ENCODE data around the gene BCAR1. TPM values are rescaled to one million over a fixed set of nuclear protein-coding genes. Genes with fewer than 3 reads are reported as not detected.
A peak's percentile ranks its signal among the peaks of the same experiment; 100 is the strongest.

The BCAR1 gene
- total and polyA plus RNA-seq, 2 of the 13 experiments (the other 11 are each of a cell fraction or from before 2014, with no cell fraction given): 48.1 to 51.7 TPM

- Histone ChIP-seq H3K9me3 (ENCODE audit: low read length) (no peaks in the 10 kb centered on the region), H4K20me1 (ENCODE audit: insufficient read depth, low read length) (no peaks in the 10 kb centered on the region), H3K27ac (ENCODE audit: extremely low read length, insufficient read depth, low read length) (no peak overlapping the region), H3K9ac (ENCODE audit: insufficient read depth, low read depth, low read length) (no peak overlapping the region), H3K79me2 (ENCODE audit: insufficient read depth, low read length) (no peaks in the 10 kb centered on the region), H3K4me2 (ENCODE audit: low read depth, low read length) (no peak overlapping the region), H3K4me1 (ENCODE audit: insufficient read depth, low read length) (peaks cover 29% of the 10 kb centered on the region), H3K27me3 (ENCODE audit: control insufficient read depth in 1 of 2, insufficient read depth in 2 of 2, low read length in 2 of 2) (peaks cover 10 to 22% of the 10 kb centered on the region in 2 experiments), H3K4me3 (replicated peaks in 1 of 3; ENCODE audit: insufficient read depth in 1 of 3, low read depth in 2 of 3, low read length in 3 of 3) (no peak overlapping the region), H2AFZ (ENCODE audit: low read length) (no peak overlapping the region), H3K36me3 (replicated peaks in 1 of 2; ENCODE audit: control insufficient read depth in 1 of 2, insufficient read depth in 2 of 2, low read length in 2 of 2) (peaks cover 6 to 13% of the 10 kb centered on the region in 2 experiments; a peak in 4 of 5 replicates)
- in situ Hi-C loops (cut with HindIII; ENCODE audit: extremely low pct_ligation_motif_present, low pct_unique_long_range_greater_than_20kb) (no loop called here), intact Hi-C loops (cut with micrococcal nuclease; ENCODE audit: unreplicated experiment) (loop anchor here (2.0 kb wide), 1 partner anchor 18 kb away; the partner anchor contains the start of gene CTRB2)
- ChIA-PET CTCF (ENCODE audit: low intra/inter-chr PET ratio, low total read pairs) (no interaction called here), POLR2A (interaction anchor here (0.9 kb wide), 1 partner anchor 19 kb away, joined by 4 read pairs; the partner anchor contains the start of gene CTRB2)
- WGBS (ENCODE audit: low lambda C conversion rate): 20% methylated on average over 12 of the region's 12 CpGs
- no TSS peak for BruUV-seq (replicated peaks)
- ATAC-seq (peak; percentile 6; the same call in 2 of the 3 replicates), DNase-seq (ENCODE audit: low spot score) (no peak), FAIRE-seq (no peak)
- TF ChIP-seq ZFP62 (CRISPR knock-in tag; IDR thresholded peaks at IDR 0.05) (no peak), ZNF775 (CRISPR knock-in tag; IDR thresholded peaks at IDR 0.05; ENCODE audit: borderline replicate concordance) (no peak), AGO1 (IDR thresholded peaks at IDR 0.05; ENCODE audit: low read depth, low read length, poor library complexity, severe bottlenecking) (peak; percentile 90), RERE (CRISPR knock-in tag; IDR thresholded peaks at IDR 0.05; ENCODE audit: low read depth) (no peak), KDM2A (CRISPR knock-in tag; IDR thresholded peaks at IDR 0.05; ENCODE audit: borderline replicate concordance, low read depth) (peak; percentile 52; the same call in 1 of the 2 replicates), RNF2 (conservative IDR thresholded peaks at IDR 0.05; ENCODE audit: low read depth) (no peak), SRY (CRISPR knock-in tag; IDR thresholded peaks at IDR 0.05) (no peak), SRSF4 (IDR thresholded peaks at IDR 0.05; ENCODE audit: low read depth, low read length, poor library complexity, severe bottlenecking) (no peak), ZNF776 (CRISPR knock-in tag; IDR thresholded peaks at IDR 0.05) (no peak), ZNF317 (CRISPR knock-in tag; IDR thresholded peaks at IDR 0.05) (no peak), SKI (IDR thresholded peaks at IDR 0.05; ENCODE audit: partially characterized antibody) (no peak), JUN (CRISPR knock-in tag; IDR thresholded peaks at IDR 0.05) (no peak), AGO2 (optimal IDR thresholded peaks at IDR 0.05; ENCODE audit: low read depth, low read length) (peak; percentile 79)
- TF ChIP-seq, protein P1, sequence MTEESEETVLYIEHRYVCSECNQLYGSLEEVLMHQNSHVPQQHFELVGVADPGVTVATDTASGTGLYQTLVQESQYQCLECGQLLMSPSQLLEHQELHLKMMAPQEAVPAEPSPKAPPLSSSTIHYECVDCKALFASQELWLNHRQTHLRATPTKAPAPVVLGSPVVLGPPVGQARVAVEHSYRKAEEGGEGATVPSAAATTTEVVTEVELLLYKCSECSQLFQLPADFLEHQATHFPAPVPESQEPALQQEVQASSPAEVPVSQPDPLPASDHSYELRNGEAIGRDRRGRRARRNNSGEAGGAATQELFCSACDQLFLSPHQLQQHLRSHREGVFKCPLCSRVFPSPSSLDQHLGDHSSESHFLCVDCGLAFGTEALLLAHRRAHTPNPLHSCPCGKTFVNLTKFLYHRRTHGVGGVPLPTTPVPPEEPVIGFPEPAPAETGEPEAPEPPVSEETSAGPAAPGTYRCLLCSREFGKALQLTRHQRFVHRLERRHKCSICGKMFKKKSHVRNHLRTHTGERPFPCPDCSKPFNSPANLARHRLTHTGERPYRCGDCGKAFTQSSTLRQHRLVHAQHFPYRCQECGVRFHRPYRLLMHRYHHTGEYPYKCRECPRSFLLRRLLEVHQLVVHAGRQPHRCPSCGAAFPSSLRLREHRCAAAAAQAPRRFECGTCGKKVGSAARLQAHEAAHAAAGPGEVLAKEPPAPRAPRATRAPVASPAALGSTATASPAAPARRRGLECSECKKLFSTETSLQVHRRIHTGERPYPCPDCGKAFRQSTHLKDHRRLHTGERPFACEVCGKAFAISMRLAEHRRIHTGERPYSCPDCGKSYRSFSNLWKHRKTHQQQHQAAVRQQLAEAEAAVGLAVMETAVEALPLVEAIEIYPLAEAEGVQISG (CRISPR knock-in tag; IDR thresholded peaks at IDR 0.05): no peak
- TF ChIP-seq, protein P2, sequence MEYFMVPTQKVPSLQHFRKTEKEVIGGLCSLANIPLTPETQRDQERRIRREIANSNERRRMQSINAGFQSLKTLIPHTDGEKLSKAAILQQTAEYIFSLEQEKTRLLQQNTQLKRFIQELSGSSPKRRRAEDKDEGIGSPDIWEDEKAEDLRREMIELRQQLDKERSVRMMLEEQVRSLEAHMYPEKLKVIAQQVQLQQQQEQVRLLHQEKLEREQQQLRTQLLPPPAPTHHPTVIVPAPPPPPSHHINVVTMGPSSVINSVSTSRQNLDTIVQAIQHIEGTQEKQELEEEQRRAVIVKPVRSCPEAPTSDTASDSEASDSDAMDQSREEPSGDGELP (IDR thresholded peaks at IDR 0.05; ENCODE audit: borderline replicate concordance, low read depth): no peak
These were observed 26.3 kb downstream of the BCAR1 start for GRCh38 chr16:75225092-75225491.

All from HepG2 (cell line).